Gastrocnemius medialis (tissue), 4 donors: ENCODE results near the gene TIMP1. TPM values are rescaled to one million over a fixed set of nuclear protein-coding genes. Genes with fewer than 3 reads are reported as not detected.

Experiments
- ATAC-seq, 2 donors: fragments of 150-250 bp; one replicate each; pipeline ENCODE4 v1.9.1; 2016
- DNase-seq, 2 donors: peaks; one replicate each; pipeline ENCODE4 v3.0.0-alpha.2; 2019
- H3K27ac ChIP-seq, 4 donors: fragments of 200-600 bp; sonication (generic); 1 replicate in 1 of 4; 2 replicates in 3 of 4; pipeline ENCODE4 v1.5.1; 2016 to 2018; ENCODE audit warnings: mild to moderate bottlenecking in 2 of 4, moderate library complexity in 1 of 4
- H3K27me3 ChIP-seq, 3 donors: fragments of 200-600 bp; sonication (generic) in 2 of 3; 1 replicate in 1 of 3; 2 replicates in 2 of 3; pipeline versions ENCODE4 v1.5.1 to v1.6.0; 2016 to 2019; ENCODE audit warnings: mild to moderate bottlenecking in 1 of 3, moderate library complexity in 1 of 3
- H3K36me3 ChIP-seq, 2 donors: fragments of 200-600 bp; sonication (generic) in 1 of 2; one replicate each; pipeline ENCODE4 v1.5.1; 2017 to 2018
- H3K4me1 ChIP-seq, 2 donors: fragments of 200-600 bp; sonication (generic) in 1 of 2; one replicate each; pipeline ENCODE4 v1.5.1; 2016 to 2017; ENCODE audit warnings: mild to moderate bottlenecking in 2 of 2
- H3K4me3 ChIP-seq, 4 donors: fragments of 200-600 bp; sonication (generic) in 3 of 4; 1 replicate in 1 of 4; 2 replicates in 3 of 4; pipeline ENCODE4 v1.5.1; 2016 to 2019; ENCODE audit warnings: mild to moderate bottlenecking in 2 of 4
- H3K9me3 ChIP-seq, 3 donors: fragments of 200-600 bp; sonication (generic) in 2 of 3; 1 replicate in 1 of 3; 2 replicates in 2 of 3; pipeline ENCODE4 v1.5.1; 2016 to 2019
- CTCF ChIP-seq, 5 experiments: fragments of 450-650 bp in 3 of 5; fragments of 200-600 bp in 2 of 5; sonication (generic) in 2 of 5; IDR thresholded peaks in 4 of 5; conservative IDR thresholded peaks in 1 of 5; 1 replicate in 4 of 5; 2 replicates in 1 of 5; pipeline ENCODE4 v1.5.1; 2016 to 2019; ENCODE audit warnings: antibody characterized with exemption in 5 of 5, mild to moderate bottlenecking in 3 of 5, moderate library complexity in 3 of 5
- POLR2A ChIP-seq, 2 donors: fragments of 450-650 bp; IDR thresholded peaks; one replicate each; pipeline ENCODE4 v1.6.1; 2017; ENCODE audit warnings: antibody characterized with exemption in 2 of 2, mild to moderate bottlenecking in 2 of 2, moderate library complexity in 2 of 2
- in situ Hi-C, 4 donors: fragments of 200-750 bp; cut with MboI; loops; one replicate each; pipeline versions ENCODE4 v1.15.0 to v1.8.0; 2017; ENCODE audit warnings: low sequenced_read_pairs in 4 of 4
- intact Hi-C: fragments of 100-400 bp; cut with DNase I; formaldehyde crosslinking; loops from one replicate; pipeline ENCODE4 v1.15.1; 2023; ENCODE audit warnings: low total_unique reads
- total RNA-seq, 4 donors: library from RNA; depleted of rRNA; stranded (reverse); fragments of >200 nt; gene quantifications; one replicate each; pipeline versions ENCODE4 v1.1.0 to v1.2.3, GENCODE V29; 2016

TIMP1 gene
- total RNA-seq, 4 donors from 2014 or later, result 15.8 to 94.8 (median 47.1) TPM

- intact Hi-C loops (loop anchor here (1.0 to 5.0 kb wide), 3 partner anchors 15 to 339 kb away; partner anchors contain the start of genes CDK16 and USP11), in situ Hi-C loops (no loop called here)
Observed at GRCh38 chrX:47556045-47556623, 26.1 kb upstream of the TIMP1 start.

GRCh38 chrX:47558436-47558835 lies 23.8 kb upstream of the TIMP1 start:
- H3K36me3 ChIP-seq, result no peaks in the 10 kb centered on the region
- intact Hi-C loops (loop anchor here (5.0 kb wide), 1 partner anchor 341 kb away; the partner anchor contains the start of gene CDK16), in situ Hi-C loops (no loop called here)
- ATAC-seq (no peak), DNase-seq (no peak)
- TF ChIP-seq POLR2A (IDR thresholded peaks at IDR 0.05) (no peak), CTCF (IDR thresholded peaks at IDR 0.05 in 4 of 5, conservative IDR thresholded peaks at IDR 0.05 in 1 of 5) (no peak)
- no peaks in the 10 kb centered on the region for H3K9me3 ChIP-seq
- H3K4me3 ChIP-seq, result no peak overlapping the region
- peaks cover 3 to 17% of the 10 kb centered on the region in 2 donors for H3K4me1 ChIP-seq
- H3K27me3 ChIP-seq, result no peaks in the 10 kb centered on the region
- H3K27ac ChIP-seq, result no peak overlapping the region

More at GRCh38 chrX:47556045-47556623, 26.1 kb upstream of the TIMP1 start:
- ATAC-seq (peak; percentile 89 to 94), DNase-seq (peak; percentile 89 to 95)
- H3K27ac ChIP-seq, result peak overlapping the region; percentile 81 to 93 (median 88)
- no peaks in the 10 kb centered on the region for H3K9me3 ChIP-seq
- TF ChIP-seq CTCF (IDR thresholded peaks at IDR 0.05 in 4 of 5, conservative IDR thresholded peaks at IDR 0.05 in 1 of 5), result no peak
- peak; percentile 70 to 79 for TF ChIP-seq POLR2A (IDR thresholded peaks at IDR 0.05)
- no peaks in the 10 kb centered on the region for H3K27me3 ChIP-seq
- H3K4me1 ChIP-seq, result peaks cover 0 to 8% of the 10 kb centered on the region in 2 donors
- H3K36me3 ChIP-seq, result no peaks in the 10 kb centered on the region
- H3K4me3 ChIP-seq, result peak overlapping the region; percentile 61 to 67 (median 62)

GRCh38 chrX:47560179-47560933 lies 21.9 kb upstream of the TIMP1 start:
- in situ Hi-C loops, result loop anchor here in 1 of 4 donors (10.0 kb wide), 1 partner anchor 94 kb away; the partner anchor contains the start of genes ELK1 and UXT
- H3K27ac ChIP-seq, result peak overlapping the region; percentile 86 to 98 (median 94)
- no peaks in the 10 kb centered on the region for H3K9me3 ChIP-seq
- peak overlapping the region; percentile 66 to 74 (median 72) for H3K4me3 ChIP-seq
- intact Hi-C loops, result loop anchor here (2.0 to 5.0 kb wide), 4 partner anchors 78 to 467 kb away; partner anchors contain the start of genes ELK1, UXT and ZNF41
- H3K4me1 ChIP-seq, result peaks cover 3 to 17% of the 10 kb centered on the region in 2 donors
- H3K36me3 ChIP-seq, result peaks cover 0 to 9% of the 10 kb centered on the region in 2 donors
- no peaks in the 10 kb centered on the region for H3K27me3 ChIP-seq
- ATAC-seq (no peak), DNase-seq (no peak)
- no peak for TF ChIP-seq POLR2A (IDR thresholded peaks at IDR 0.05)
- TF ChIP-seq CTCF (IDR thresholded peaks at IDR 0.05 in 4 of 5, conservative IDR thresholded peaks at IDR 0.05 in 1 of 5), result no peak

GRCh38 chrX:47560934-47561658 lies 21.1 kb upstream of the TIMP1 start, which contains the start of gene ARAF:
Gene ARAF (plus strand): TSS chrX:47561205. CDS start chrX:47562968, 1,763 bp downstream.
- TF ChIP-seq POLR2A (IDR thresholded peaks at IDR 0.05) (peak; percentile 29 to 45), CTCF (IDR thresholded peaks at IDR 0.05 in 4 of 5, conservative IDR thresholded peaks at IDR 0.05 in 1 of 5) (no peak)
- ATAC-seq, result peak; percentile 91 to 93
- H3K9me3 ChIP-seq, result no peaks in the 10 kb centered on the region
- in situ Hi-C loops, result loop anchor here in 1 of 4 donors (10.0 kb wide), 1 partner anchor 94 kb away; the partner anchor contains the start of genes ELK1 and UXT
- peaks cover 0 to 10% of the 10 kb centered on the region in 2 donors for H3K36me3 ChIP-seq
- H3K4me1 ChIP-seq, result peaks cover 3 to 17% of the 10 kb centered on the region in 2 donors
- peak within 1 kb of the TSS; percentile 66 to 74 (median 72) for H3K4me3 ChIP-seq
- no peaks in the 10 kb centered on the region for H3K27me3 ChIP-seq
- peak; percentile 96 to 99 for DNase-seq
- peak within 1 kb of the TSS; percentile 86 to 98 (median 94) for H3K27ac ChIP-seq
- intact Hi-C loops, result loop anchor here (2.0 to 5.0 kb wide), 4 partner anchors 78 to 466 kb away; partner anchors contain the start of genes ELK1, UXT and ZNF41
